Vein endothelial cell (primary cell): ENCODE measurements around the gene CCDC144A. TPM values are rescaled to one million over a fixed set of nuclear protein-coding genes. Genes with fewer than 3 reads are reported as not detected.

ENCODE experiments used
- small RNA-seq: library from RNA; depleted of rRNA; stranded (forward); fragments of <200 nt; gene quantifications from one replicate; pipeline ENCODE3, GENCODE V24; 2012
- total RNA-seq: library from RNA; depleted of rRNA; stranded (reverse); fragments of >200 nt; gene quantifications from 2 replicates; pipeline ENCODE4 v1.2.3, GENCODE V29; 2012

Gene CCDC144A, protein sequence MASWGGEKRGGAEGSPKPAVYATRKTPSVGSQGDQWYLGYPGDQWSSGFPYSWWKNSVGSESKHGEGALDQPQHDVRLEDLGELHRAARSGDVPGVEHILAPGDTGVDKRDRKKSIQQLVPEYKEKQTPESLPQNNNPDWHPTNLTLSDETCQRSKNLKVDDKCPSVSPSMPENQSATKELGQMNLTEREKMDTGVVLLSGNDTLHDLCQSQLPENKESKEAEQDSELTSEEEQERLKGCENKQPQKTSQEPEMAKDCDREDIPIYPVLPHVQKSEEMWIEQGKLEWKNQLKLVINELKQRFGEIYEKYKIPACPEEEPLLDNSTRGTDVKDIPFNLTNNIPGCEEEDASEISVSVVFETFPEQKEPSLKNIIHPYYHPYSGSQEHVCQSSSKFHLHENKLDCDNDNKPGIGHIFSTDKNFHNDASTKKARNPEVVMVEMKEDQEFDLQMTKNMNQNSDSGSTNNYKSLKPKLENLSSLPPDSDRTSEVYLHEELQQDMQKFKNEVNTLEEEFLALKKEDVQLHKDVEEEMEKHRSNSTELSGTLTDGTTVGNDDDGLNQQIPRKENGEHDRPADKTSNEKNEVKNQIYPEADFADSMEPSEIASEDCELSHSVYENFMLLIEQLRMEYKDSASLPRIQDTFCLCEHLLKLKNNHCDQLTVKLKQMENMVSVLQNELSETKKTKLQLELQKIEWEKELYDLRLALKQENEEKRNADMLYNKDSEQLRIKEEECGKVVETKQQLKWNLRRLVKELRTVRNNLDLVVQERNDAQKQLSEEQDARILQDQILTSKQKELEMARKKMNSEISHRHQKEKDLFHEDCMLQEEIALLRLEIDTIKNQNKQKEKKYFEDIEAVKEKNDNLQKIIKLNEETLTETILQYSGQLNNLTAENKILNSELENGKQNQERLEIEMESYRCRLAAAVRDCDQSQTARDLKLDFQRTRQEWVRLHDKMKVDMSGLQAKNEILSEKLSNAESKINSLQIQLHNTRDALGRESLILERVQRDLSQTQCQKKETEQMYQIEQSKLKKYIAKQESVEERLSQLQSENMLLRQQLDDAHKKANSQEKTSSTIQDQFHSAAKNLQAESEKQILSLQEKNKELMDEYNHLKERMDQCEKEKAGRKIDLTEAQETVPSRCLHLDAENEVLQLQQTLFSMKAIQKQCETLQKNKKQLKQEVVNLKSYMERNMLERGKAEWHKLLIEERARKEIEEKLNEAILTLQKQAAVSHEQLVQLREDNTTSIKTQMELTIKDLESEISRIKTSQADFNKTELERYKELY (N-terminal part only)
- 1.4 and 5.6 TPM in 2 replicates for total RNA-seq

DNA sequence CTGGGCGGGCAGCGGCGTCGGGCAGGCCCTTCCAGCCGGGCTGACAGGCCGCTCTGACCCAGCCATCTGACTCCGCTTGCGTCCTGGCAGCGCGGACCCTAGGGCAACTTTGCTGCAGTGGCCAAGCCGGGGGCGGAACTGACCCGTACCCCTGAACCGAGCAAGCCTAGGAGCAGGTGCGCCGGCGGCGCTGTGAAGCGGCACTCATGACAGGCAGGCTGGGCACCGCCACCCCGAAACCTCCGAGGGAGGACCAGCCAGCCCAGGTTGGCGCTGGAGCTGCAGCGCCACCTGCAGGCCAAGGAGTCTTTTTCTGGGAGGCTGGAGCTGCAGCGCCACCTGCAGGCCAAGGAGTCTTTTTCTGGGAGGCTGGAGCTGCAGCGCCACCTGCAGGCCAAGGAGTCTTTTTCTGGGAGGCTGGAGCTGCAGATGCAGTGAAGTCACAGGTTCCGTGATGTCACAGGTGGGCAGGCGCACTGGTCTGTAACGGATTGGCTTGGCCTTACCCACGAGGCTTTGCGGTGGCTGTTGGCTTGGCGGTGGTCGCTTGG, at the start of gene CCDC144A:
Gene CCDC144A, plus strand, starts transcription at position 511 of the 551 bp plus-strand sequence. CDS start 160 bp downstream, outside the sequence.

DNA sequence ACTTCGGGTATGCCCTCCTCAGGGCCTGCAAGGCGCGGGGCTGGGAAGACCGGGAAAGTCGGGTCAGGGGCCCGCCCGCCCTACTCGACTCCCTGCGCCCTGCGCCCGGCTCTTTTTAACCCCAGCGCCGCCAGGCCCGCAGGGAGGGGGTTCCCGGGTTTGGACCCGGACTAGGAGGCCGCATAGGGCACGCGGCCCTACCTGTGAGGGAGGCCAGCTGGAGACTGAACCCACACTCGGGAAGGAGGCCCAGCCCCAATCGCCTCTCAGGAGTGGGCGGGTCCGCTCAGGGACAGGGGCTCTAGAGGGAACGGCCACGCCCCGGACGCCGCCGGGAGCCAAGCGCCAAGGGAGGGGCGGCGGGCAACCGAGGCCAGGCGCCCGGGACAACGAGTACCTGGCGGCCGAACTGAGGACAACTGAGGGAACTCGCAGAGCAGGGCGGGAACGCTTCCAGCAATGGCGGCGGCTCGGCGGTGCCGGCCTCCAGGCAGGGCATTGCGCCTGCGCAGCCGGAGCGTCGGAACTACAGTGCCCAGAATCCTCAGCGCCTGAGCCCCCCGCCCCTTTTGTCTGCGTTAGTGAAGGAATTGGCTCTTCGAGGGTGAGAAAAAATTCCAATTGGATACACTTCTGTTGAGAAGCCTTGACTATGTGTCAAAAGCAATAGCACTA, 36.5 kb upstream of the CCDC144A start, which contains the start of gene ZNF624:
Gene ZNF624, minus strand, starts transcription at position 484 of the 675 bp plus-strand sequence.

Small RNAs within 50 kb of the gene (small RNA-seq; reads per million reads assigned to genes)
- not detected for gene AC022596.1
- gene RNU6-405P, result not detected

Other genes starting within 250 kb of the CCDC144A start
- 2.6 and 2.9 TPM in 2 replicates for gene LRRC75A, start 198.0 kb upstream of the CCDC144A start, total RNA-seq
- 2.9 and 4.0 TPM in 2 replicates for gene ZNF287, start 121.0 kb upstream of the CCDC144A start, total RNA-seq
- 6.2 and 6.4 TPM in 2 replicates for gene ZNF624, start 36.4 kb upstream of the CCDC144A start, total RNA-seq